SK-N-MC (cell line): ENCODE data around the gene GLYR1.

Source experiments
- EZH2 ChIP-seq: fragments of 200-600 bp; sonication (generic); IDR thresholded peaks from one replicate; pipeline ENCODE4 v1.6.1; 2017; ENCODE audit warnings: antibody characterized with exemption
- POLR2AphosphoS5 ChIP-seq: IDR thresholded peaks from 2 replicates; pipeline ENCODE4 v1.6.1; 2012; ENCODE audit warnings: mild to moderate bottlenecking, low read depth, low read length, borderline replicate concordance

- TF ChIP-seq POLR2AphosphoS5 (no peak), EZH2 (no peak)
These were observed 46.6 kb downstream of the GLYR1 start for GRCh38 chr16:4800290-4801041.
